ENCODE data around the gene NUP133.
"Not testable (repeated sequence)": the region's sequence is repeated elsewhere in the genome, so short reads cannot be mapped to it uniquely, and the experiment has no call there.

NUP133 gene

GRCh38 chr1:229508823-229509337 lies 739 bp upstream of the NUP133 start:
- DNase-seq, result no peak

GRCh38 chr1:229507502-229507901 lies 639 bp downstream of the NUP133 start:
- no peak for DNase-seq

GRCh38 chr1:229506633-229507032 lies 1.5 kb downstream of the NUP133 start:
- no peak for DNase-seq

- no peak for DNase-seq
Measured at GRCh38 chr1:229495782-229496181, 12.4 kb downstream of the NUP133 start.

GRCh38 chr1:229487181-229487580 lies 21.0 kb downstream of the NUP133 start:
- DNase-seq, result no peak

GRCh38 chr1:229485318-229485717 lies 22.8 kb downstream of the NUP133 start:
- no peak for DNase-seq

- DNase-seq, result no peak
Measured at GRCh38 chr1:229482511-229482910, 25.6 kb downstream of the NUP133 start.

GRCh38 chr1:229480495-229480894 lies 27.6 kb downstream of the NUP133 start:
- DNase-seq, result no peak

GRCh38 chr1:229479660-229480399 lies 28.3 kb downstream of the NUP133 start:
- DNase-seq, result peak; percentile 14 to 22

- no peak for DNase-seq
Measured at GRCh38 chr1:229478852-229479251, 29.3 kb downstream of the NUP133 start.

GRCh38 chr1:229475859-229476258 lies 32.3 kb downstream of the NUP133 start:
- DNase-seq, result not testable (repeated sequence)

- DNase-seq, result no peak
Measured at GRCh38 chr1:229474509-229474908, 33.6 kb downstream of the NUP133 start.

GRCh38 chr1:229471175-229471574 lies 37.0 kb downstream of the NUP133 start:
- no peak for DNase-seq

GRCh38 chr1:229470406-229471043 lies 37.6 kb downstream of the NUP133 start:
- DNase-seq, result no peak

GRCh38 chr1:229466887-229467286 lies 41.3 kb downstream of the NUP133 start:
- no peak for DNase-seq

GRCh38 chr1:229464672-229465071 lies 43.5 kb downstream of the NUP133 start:
- no peak for DNase-seq

- DNase-seq, result no peak
Measured at GRCh38 chr1:229461032-229461668, 47.0 kb downstream of the NUP133 start.

GRCh38 chr1:229459815-229460214 lies 48.3 kb downstream of the NUP133 start:
- DNase-seq, result no peak

GRCh38 chr1:229457436-229457835 lies 50.7 kb downstream of the NUP133 start:
- no peak for DNase-seq

- DNase-seq, result no peak
Measured at GRCh38 chr1:229456016-229456415, 52.1 kb downstream of the NUP133 start.

- DNase-seq, result no peak
Measured at GRCh38 chr1:229454056-229454455, 54.1 kb downstream of the NUP133 start.

- DNase-seq, result peak; percentile 19 to 34
Measured at GRCh38 chr1:229452956-229453801, 55.0 kb downstream of the NUP133 start.

GRCh38 chr1:229448845-229449244 lies 59.3 kb downstream of the NUP133 start:
- no peak for DNase-seq

Data from inflammatory macrophage (primary cell).